Measurements from ENCODE around the gene CACNA2D1. TPM values are rescaled to one million over a fixed set of nuclear protein-coding genes. Genes with fewer than 3 reads are reported as not detected.

CACNA2D1 gene
- total RNA-seq, 2 experiments from 2014 or later: not detected

GRCh38 chr7:82382276-82382675, 61.3 kb downstream of the CACNA2D1 start:
- ChIA-PET CTCF (no interaction called here), POLR2A (no interaction called here)
- H3K27ac Mint-ChIP-seq: no peak overlapping the region
- no peaks in the 10 kb centered on the region for H3K27me3 Mint-ChIP-seq
- DNase-seq (no peak), ATAC-seq (no peak)
- no peaks in the 10 kb centered on the region for H3K9me3 Mint-ChIP-seq
- TF ChIP-seq CTCF (IDR thresholded peaks at IDR 0.05): no peak
- H3K36me3 Mint-ChIP-seq (ENCODE audit: low read depth): no peaks in the 10 kb centered on the region
- no peak overlapping the region for H3K4me3 Mint-ChIP-seq
- no peaks in the 10 kb centered on the region for H3K4me1 Mint-ChIP-seq (ENCODE audit: low read depth)
- intact Hi-C loops (cut with micrococcal nuclease): no loop called here

- ChIA-PET CTCF (no interaction called here), POLR2A (no interaction called here)
- no peaks in the 10 kb centered on the region for H3K36me3 Mint-ChIP-seq (ENCODE audit: low read depth)
- no peaks in the 10 kb centered on the region for H3K27me3 Mint-ChIP-seq
- H3K4me1 Mint-ChIP-seq (ENCODE audit: low read depth): no peaks in the 10 kb centered on the region
- DNase-seq (no peak), ATAC-seq (no peak)
- no peak overlapping the region for H3K27ac Mint-ChIP-seq
- no peak overlapping the region for H3K4me3 Mint-ChIP-seq
- H3K9me3 Mint-ChIP-seq: no peaks in the 10 kb centered on the region
- TF ChIP-seq CTCF (IDR thresholded peaks at IDR 0.05): no peak
- intact Hi-C loops (cut with micrococcal nuclease): no loop called here
Measured at GRCh38 chr7:82376739-82377138, 66.8 kb downstream of the CACNA2D1 start.

GRCh38 chr7:82375713-82376112, 67.9 kb downstream of the CACNA2D1 start:
- ChIA-PET CTCF (no interaction called here), POLR2A (no interaction called here)
- DNase-seq (no peak), ATAC-seq (no peak)
- intact Hi-C loops (cut with micrococcal nuclease): no loop called here
- no peak for TF ChIP-seq CTCF (IDR thresholded peaks at IDR 0.05)
- Mint-ChIP-seq H3K4me1 (ENCODE audit: low read depth) (no peaks in the 10 kb centered on the region), H3K27me3 (no peaks in the 10 kb centered on the region), H3K36me3 (ENCODE audit: low read depth) (no peaks in the 10 kb centered on the region), H3K27ac (no peak overlapping the region), H3K9me3 (no peaks in the 10 kb centered on the region), H3K4me3 (no peak overlapping the region)

GRCh38 chr7:82375129-82375528, 68.4 kb downstream of the CACNA2D1 start:
- H3K27me3 Mint-ChIP-seq: no peaks in the 10 kb centered on the region
- POLR2A ChIA-PET: no interaction called here
- intact Hi-C loops (cut with micrococcal nuclease): no loop called here
- TF ChIP-seq CTCF (IDR thresholded peaks at IDR 0.05): no peak
- no peaks in the 10 kb centered on the region for H3K9me3 Mint-ChIP-seq
- no peaks in the 10 kb centered on the region for H3K36me3 Mint-ChIP-seq (ENCODE audit: low read depth)
- CTCF ChIA-PET: no interaction called here
- H3K27ac Mint-ChIP-seq: no peak overlapping the region
- H3K4me1 Mint-ChIP-seq (ENCODE audit: low read depth): no peaks in the 10 kb centered on the region
- ATAC-seq (no peak), DNase-seq (no peak)
- H3K4me3 Mint-ChIP-seq: no peak overlapping the region

GRCh38 chr7:82373926-82374635, 69.5 kb downstream of the CACNA2D1 start:
- ATAC-seq (no peak), DNase-seq (no peak)
- Mint-ChIP-seq H3K4me3 (no peak overlapping the region), H3K27me3 (no peaks in the 10 kb centered on the region), H3K9me3 (no peaks in the 10 kb centered on the region), H3K27ac (no peak overlapping the region), H3K4me1 (ENCODE audit: low read depth) (no peaks in the 10 kb centered on the region), H3K36me3 (ENCODE audit: low read depth) (no peaks in the 10 kb centered on the region)
- ChIA-PET POLR2A (no interaction called here), CTCF (no interaction called here)
- no peak for TF ChIP-seq CTCF (IDR thresholded peaks at IDR 0.05)
- intact Hi-C loops (cut with micrococcal nuclease): no loop called here
